IMR-90 (cell line): Measurements from ENCODE around the gene EXOC6. TPM values are rescaled to one million over a fixed set of nuclear protein-coding genes. Genes with fewer than 3 reads are reported as not detected.
A peak's percentile ranks its signal among the peaks of the same experiment; 100 is the strongest.

Source experiments
- ATAC-seq: fragments of 200-7000 bp; cut with Tn5 transposase; 2 replicates; pipeline ENCODE4 v1.9.1; 2020; ENCODE audit warnings: low read depth, mild to moderate bottlenecking, moderate library complexity
- BruUV-seq: library from RNA; stranded (reverse); fragments of 400-500 nt; replicated peaks from 2 replicates; lab custom pipeline; 2021; lab: Mats Ljungman, UMichigan
- CTCF ChIA-PET: fragments of 300-600 bp; formaldehyde crosslinking; extraction: SDS; loops from one replicate; lab custom pipeline; 2021; ENCODE audit warnings: antibody characterized with exemption; lab: Yijun Ruan, JAX
- POLR2A ChIA-PET: fragments of 300-600 bp; sonication (Branson Sonifier 250); formaldehyde crosslinking; loops from one replicate; lab custom pipeline; 2022; ENCODE audit warnings: antibody characterized with exemption; ENCODE audit not compliant: unreplicated experiment; lab: Charles Lee
- DNase-seq: peaks from one replicate; pipeline ENCODE4 v3.0.0; 2013
- H2AFZ ChIP-seq: replicated peaks from 2 replicates; pipeline ENCODE3; 2013; ENCODE audit warnings: low read length, mild to moderate bottlenecking; ENCODE audit not compliant: poor library complexity
- H2AK5ac ChIP-seq: 2 replicates; pipeline ENCODE4 v1.6.1; 2013; ENCODE audit warnings: low read depth, low read length, inconsistent platforms
- H2AK9ac ChIP-seq: replicated peaks from 2 replicates; pipeline ENCODE3; 2013; ENCODE audit warnings: mild to moderate bottlenecking, low read depth, low read length, moderate library complexity; ENCODE audit not compliant: poor library complexity
- H2BK120ac ChIP-seq: 2 replicates; pipeline ENCODE4 v1.6.1; 2013; ENCODE audit warnings: low read depth, low read length, inconsistent platforms
- H2BK15ac ChIP-seq: 3 replicates; pipeline ENCODE4 v1.6.1; 2013; ENCODE audit warnings: low read depth, low read length, inconsistent platforms
- H2BK20ac ChIP-seq: 2 replicates; pipeline ENCODE4 v1.6.1; 2013; ENCODE audit warnings: low read depth, mild to moderate bottlenecking, inconsistent platforms, low read length, moderate library complexity
- H2BK5ac ChIP-seq: 2 replicates; pipeline ENCODE4 v1.6.1; 2013; ENCODE audit warnings: mild to moderate bottlenecking, low read depth, low read length, inconsistent platforms; ENCODE audit not compliant: poor library complexity, severe bottlenecking
- H3K14ac ChIP-seq: replicated peaks from 2 replicates; pipeline ENCODE4 v1.6.1; 2013; ENCODE audit warnings: low read depth, low read length, inconsistent platforms
- H3K18ac ChIP-seq: 2 replicates; pipeline ENCODE4 v1.6.1; 2013; ENCODE audit warnings: low read depth, low read length, control low read depth
- H3K23ac ChIP-seq: 2 replicates; pipeline ENCODE4 v1.6.1; 2013; ENCODE audit warnings: low read depth, low read length, inconsistent platforms
- H3K27ac ChIP-seq: 2 replicates; pipeline ENCODE4 v1.5.1; 2013; ENCODE audit warnings: mild to moderate bottlenecking, control low read depth, low read length; ENCODE audit not compliant: insufficient read depth
- H3K27me3 ChIP-seq: 2 replicates; pipeline ENCODE4 v1.6.1; 2013; ENCODE audit warnings: low read length; ENCODE audit not compliant: control insufficient read depth, insufficient read depth
- H3K36me3 ChIP-seq: 2 replicates; pipeline ENCODE4 v1.6.1; 2013; ENCODE audit warnings: low read length, mixed read lengths; ENCODE audit not compliant: control insufficient read depth, insufficient read depth
- H3K4ac ChIP-seq: 2 replicates; pipeline ENCODE4 v1.6.1; 2013; ENCODE audit warnings: low read depth, low read length, inconsistent platforms
- H3K4me1 ChIP-seq: 2 replicates; pipeline ENCODE4 v1.6.1; 2013; ENCODE audit warnings: low read length, mixed read lengths; ENCODE audit not compliant: control insufficient read depth, insufficient read depth
- H3K4me2 ChIP-seq: 2 replicates; pipeline ENCODE4 v1.6.1; 2013; ENCODE audit warnings: low read depth, mild to moderate bottlenecking, control low read depth, low read length, moderate library complexity
- H3K4me3 ChIP-seq: 2 replicates; pipeline ENCODE4 v1.5.1; 2013; ENCODE audit warnings: low read depth, mild to moderate bottlenecking, control low read depth, low read length, moderate library complexity; ENCODE audit not compliant: insufficient read depth
- H3K56ac ChIP-seq: 2 replicates; pipeline ENCODE4 v1.6.1; 2013; ENCODE audit warnings: low read length, inconsistent platforms; ENCODE audit not compliant: insufficient read depth; ENCODE audit errors: extremely low read depth
- H3K79me1 ChIP-seq, 2 experiments: 2 replicates each; pipeline ENCODE4 v1.6.1; 2013; ENCODE audit warnings: low read length in 2 of 2, inconsistent platforms in 1 of 2, low read depth in 1 of 2
- H3K9ac ChIP-seq: 2 replicates; pipeline ENCODE4 v1.6.1; 2013; ENCODE audit warnings: low read depth, low read length, control low read depth
- H3K9me1 ChIP-seq: 2 replicates; pipeline ENCODE4 v1.6.1; 2013; ENCODE audit warnings: low read length, inconsistent platforms; ENCODE audit not compliant: insufficient read depth
- H3K9me3 ChIP-seq: 2 replicates; pipeline ENCODE4 v1.6.1; 2013; ENCODE audit warnings: low read length; ENCODE audit not compliant: control insufficient read depth, insufficient read depth
- H4K20me1 ChIP-seq: 2 replicates; pipeline ENCODE4 v1.6.1; 2013; ENCODE audit warnings: low read length, inconsistent platforms; ENCODE audit not compliant: insufficient read depth
- H4K5ac ChIP-seq: 2 replicates; pipeline ENCODE4 v1.6.1; 2013; ENCODE audit warnings: mild to moderate bottlenecking, low read depth, low read length, control low read depth
- H4K8ac ChIP-seq, 2 experiments: 2 replicates each; pipeline ENCODE4 v1.6.1; 2013; ENCODE audit warnings: low read depth in 2 of 2, low read length in 2 of 2, control low read depth in 1 of 2, inconsistent platforms in 1 of 2
- H4K91ac ChIP-seq: 2 replicates; pipeline ENCODE4 v1.6.1; 2013; ENCODE audit warnings: low read depth, low read length, inconsistent platforms; ENCODE audit not compliant: insufficient read depth
- MAFK ChIP-seq: IDR thresholded peaks from 2 replicates; pipeline ENCODE4 v1.6.1; 2012; ENCODE audit warnings: low read depth, low read length, improper control_type of control experiment
- RCOR1 ChIP-seq: IDR thresholded peaks from 2 replicates; pipeline ENCODE4 v1.6.1; 2012; ENCODE audit warnings: mild to moderate bottlenecking, low read length, improper control_type of control experiment; ENCODE audit not compliant: insufficient replicate concordance
- RFX5 ChIP-seq: IDR thresholded peaks from 2 replicates; pipeline ENCODE4 v1.8.0; 2012; ENCODE audit warnings: low read depth, mild to moderate bottlenecking, low read length, moderate library complexity
- WGBS, 2 experiments: methylation state at CpG; one replicate each; pipeline versions ENCODE4 v1.1.5 to v1.1.7; 2013; ENCODE audit warnings: missing lambda C conversion rate in 2 of 2; ENCODE audit not compliant: insufficient read length in 1 of 2; ENCODE audit errors: extremely low coverage in 2 of 2; 5-methylcytosine and 5-hydroxymethylcytosine counted together
- dilution Hi-C: fragments of 300-500 bp; cut with HindIII; formaldehyde crosslinking; loops from one replicate; pipeline ENCODE4 v1.14.3; 2018; ENCODE audit warnings: low sequenced_read_pairs; ENCODE audit not compliant: unreplicated experiment
- in situ Hi-C: fragments of 300-500 bp; cut with MboI; formaldehyde crosslinking; loops from 3 replicates; pipeline ENCODE4 v1.14.3; 2019; ENCODE audit warnings: low sequenced_read_pairs, inconsistent platforms, mixed read lengths
- intact Hi-C: fragments of 100-400 bp; cut with micrococcal nuclease; formaldehyde crosslinking; loops from 2 replicates; pipeline ENCODE4 v1.10.0; 2022
- polyA plus RNA-seq, 3 experiments: library from polyadenylated mRNA; depleted of rRNA; stranded (reverse); fragments of >200 nt; gene quantifications; 2 replicates each; pipeline ENCODE4 v1.2.3, GENCODE V29; 2012; ENCODE audit warnings: low replicate concordance in 1 of 3
- total RNA-seq: library from RNA; depleted of rRNA; stranded (reverse); fragments of >200 nt; gene quantifications from 2 replicates; pipeline ENCODE4 v1.2.3, GENCODE V29; 2012

The EXOC6 gene
- total and polyA plus RNA-seq, 2 of the 4 experiments (the other 2 are of a cell fraction) = 4.5 to 11.5 TPM

GRCh38 chr10:93075369-93076221, 227.3 kb downstream of the EXOC6 start:
- no peak overlapping the region for H4K91ac ChIP-seq
- H4K8ac ChIP-seq = no peak overlapping the region
- H3K4me1 ChIP-seq = peaks cover 7% of the 10 kb centered on the region; the same call in 1 of the 2 replicates
- H3K23ac ChIP-seq = 0 out of 2 replicates have a peak overlapping the region, but pooled peaks have one; percentile 3
- POLR2A ChIA-PET = no interaction called here
- no peak overlapping the region for H2BK15ac ChIP-seq
- H3K9me3 ChIP-seq = no peaks in the 10 kb centered on the region
- ATAC-seq (no peak), DNase-seq (no peak)
- H2AFZ ChIP-seq = no peak overlapping the region
- H3K56ac ChIP-seq = no peak overlapping the region
- CTCF ChIA-PET = interaction anchor here (1.0 kb wide), 1 partner anchor 10 kb away, joined by 3 read pairs; no protein-coding TSS in a partner anchor
- no peaks in the 10 kb centered on the region for H3K9me1 ChIP-seq
- dilution Hi-C loops (no loop called here), in situ Hi-C loops (no loop called here), intact Hi-C loops (no loop called here)
- H2AK5ac ChIP-seq = no peak overlapping the region
- H3K9ac ChIP-seq = no peak overlapping the region
- H2AK9ac ChIP-seq = no peak overlapping the region
- no peak overlapping the region for H3K14ac ChIP-seq
- H3K27ac ChIP-seq = no peak overlapping the region
- no peak overlapping the region for H3K4me2 ChIP-seq
- no peak overlapping the region for H2BK20ac ChIP-seq
- H2BK120ac ChIP-seq = no peak overlapping the region
- WGBS, 2 experiments = 24% methylated on average over 7 of the region's 25 CpGs; no CpG with 5 or more reads in 1 of the 2 experiments
- no peaks in the 10 kb centered on the region for H3K36me3 ChIP-seq
- no peak overlapping the region for H4K5ac ChIP-seq
- no peak overlapping the region for H3K18ac ChIP-seq
- 0 out of 2 replicates have a peak, but pooled peaks cover 10% of the 10 kb centered on the region for H4K20me1 ChIP-seq
- no TSS peak for BruUV-seq
- no peak overlapping the region for H2BK5ac ChIP-seq
- no peak for TF ChIP-seq RFX5
- TF ChIP-seq RCOR1 = no peak
- TF ChIP-seq MAFK = no peak
- H3K4me3 ChIP-seq = no peak overlapping the region
- no peak overlapping the region for H3K4ac ChIP-seq
- H3K27me3 ChIP-seq = peaks cover 68% of the 10 kb centered on the region
- H3K79me1 ChIP-seq = no peaks in the 10 kb centered on the region
